Vagina (tissue), 2 donors: ENCODE data around the gene CBX6.

Source experiments
- CTCF ChIP-seq, 3 experiments: fragments of 450-650 bp in 2 of 3; fragments of 200-600 bp in 1 of 3; sonication (generic) in 1 of 3; IDR thresholded peaks; one replicate each; pipeline ENCODE4 v1.5.1; 2017 to 2019; ENCODE audit warnings: antibody characterized with exemption in 3 of 3, mild to moderate bottlenecking in 2 of 3, moderate library complexity in 2 of 3
- POLR2A ChIP-seq, 2 donors: fragments of 450-650 bp; IDR thresholded peaks; one replicate each; pipeline ENCODE4 v1.6.1; 2017; ENCODE audit warnings: antibody characterized with exemption in 2 of 2, mild to moderate bottlenecking in 2 of 2, moderate library complexity in 2 of 2
- POLR2AphosphoS5 ChIP-seq, 2 donors: sonication (generic); formaldehyde crosslinking; IDR thresholded peaks; one replicate each; pipeline ENCODE4 v1.9.0; 2017; ENCODE audit warnings: antibody characterized with exemption in 2 of 2, mild to moderate bottlenecking in 2 of 2, low read depth in 1 of 2; ENCODE audit not compliant: insufficient read depth in 1 of 2

DNA sequence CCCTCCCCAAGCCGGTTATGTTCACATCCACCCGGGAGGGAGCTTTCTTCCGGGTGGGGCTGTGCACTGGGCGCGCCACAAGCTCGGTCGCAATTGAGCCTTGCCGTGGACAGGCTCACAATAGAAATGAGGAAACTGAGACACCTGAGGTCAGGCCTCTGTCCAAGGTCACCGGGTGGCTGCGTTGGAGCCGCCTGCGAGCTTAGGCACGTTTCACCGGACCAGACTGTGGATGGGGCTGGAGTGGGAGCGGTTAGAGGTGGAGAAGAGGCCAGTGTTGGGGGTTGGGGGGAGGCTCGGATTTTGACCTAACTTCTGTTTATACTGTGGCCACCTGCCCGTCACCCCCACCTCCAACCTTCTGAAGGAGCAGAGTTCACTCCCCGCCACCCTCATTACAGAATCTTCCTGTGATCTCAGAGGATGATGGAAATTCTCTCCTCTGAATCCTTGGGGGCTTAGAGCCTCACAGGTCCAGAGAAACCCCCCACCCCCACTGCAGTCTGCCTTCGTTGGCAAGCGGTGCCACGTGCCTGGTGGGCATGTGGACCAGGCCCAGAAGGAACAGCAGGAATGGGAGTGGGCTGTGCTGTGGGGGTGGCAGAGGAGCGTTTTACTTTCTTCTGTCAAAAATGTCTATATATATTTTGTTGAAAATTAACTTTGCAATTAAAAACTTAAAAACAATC is 27.6 kb downstream of the CBX6 start:
- TF ChIP-seq CTCF (IDR thresholded peaks at IDR 0.05) (no peak), POLR2AphosphoS5 (IDR thresholded peaks at IDR 0.05; ENCODE audit: insufficient read depth in 1 of 2, low read depth in 1 of 2) (no peak), POLR2A (IDR thresholded peaks at IDR 0.05) (no peak)
